GM13976 (cell line): Measurements from ENCODE around the gene ADRB1.

Experiments used
- DNase-seq: peaks from one replicate; pipeline ENCODE4 v3.0.0; 2012; ENCODE audit warnings: low spot score
- in situ Hi-C: fragments of 300-500 bp; cut with MboI; formaldehyde crosslinking; loops from one replicate; pipeline ENCODE4 v1.12.0; 2022; ENCODE audit warnings: low sequenced_read_pairs, mixed read lengths, inconsistent platforms; ENCODE audit not compliant: unreplicated experiment
- TF ChIP-seq, protein P1 (sequence below): IDR thresholded peaks from 2 replicates; pipeline ENCODE4 v1.5.1; 2012; ENCODE audit warnings: borderline replicate concordance, mild to moderate bottlenecking; ENCODE audit not compliant: insufficient read depth; ENCODE audit errors: extremely low read depth, missing control alignments, control extremely low read depth

The ADRB1 gene

DNA sequence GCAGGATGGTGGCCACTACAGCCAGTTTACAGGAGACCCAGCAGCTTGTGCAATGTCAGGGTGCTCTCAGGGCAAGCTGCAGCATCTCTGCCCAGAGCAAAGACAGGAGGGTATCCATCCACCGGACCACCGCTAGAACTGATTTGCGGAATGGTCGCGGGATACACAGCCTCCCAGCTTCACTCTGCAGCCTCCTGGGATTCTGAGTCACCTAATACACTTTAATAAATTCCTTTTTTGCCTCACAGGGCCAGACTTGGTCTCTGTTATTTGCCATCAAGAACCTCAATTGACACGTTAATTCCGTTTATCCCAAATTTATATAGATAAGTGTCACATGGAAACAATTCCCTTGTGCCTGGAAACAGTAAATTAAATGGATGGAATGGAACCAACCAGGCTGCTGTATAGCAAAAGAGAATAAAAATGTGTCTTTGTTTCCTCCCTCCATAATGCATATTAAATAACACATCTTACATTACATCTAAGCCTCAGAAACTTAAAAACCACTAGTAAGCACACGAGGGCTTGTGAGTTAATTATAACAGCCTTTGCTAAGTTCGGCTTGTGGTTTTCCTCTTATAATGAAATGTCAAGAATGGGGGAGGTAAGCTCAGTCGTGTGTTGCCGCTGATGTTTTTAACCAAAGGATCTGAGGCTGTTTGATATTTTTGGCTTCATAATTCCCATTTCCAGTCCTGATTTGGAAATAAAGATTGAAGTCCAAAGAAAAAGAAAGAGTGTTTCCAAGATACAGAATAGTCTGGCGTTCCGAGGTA lies 52.1 kb downstream of the ADRB1 start:
- peak; percentile 62 for DNase-seq
- TF ChIP-seq, protein P1, sequence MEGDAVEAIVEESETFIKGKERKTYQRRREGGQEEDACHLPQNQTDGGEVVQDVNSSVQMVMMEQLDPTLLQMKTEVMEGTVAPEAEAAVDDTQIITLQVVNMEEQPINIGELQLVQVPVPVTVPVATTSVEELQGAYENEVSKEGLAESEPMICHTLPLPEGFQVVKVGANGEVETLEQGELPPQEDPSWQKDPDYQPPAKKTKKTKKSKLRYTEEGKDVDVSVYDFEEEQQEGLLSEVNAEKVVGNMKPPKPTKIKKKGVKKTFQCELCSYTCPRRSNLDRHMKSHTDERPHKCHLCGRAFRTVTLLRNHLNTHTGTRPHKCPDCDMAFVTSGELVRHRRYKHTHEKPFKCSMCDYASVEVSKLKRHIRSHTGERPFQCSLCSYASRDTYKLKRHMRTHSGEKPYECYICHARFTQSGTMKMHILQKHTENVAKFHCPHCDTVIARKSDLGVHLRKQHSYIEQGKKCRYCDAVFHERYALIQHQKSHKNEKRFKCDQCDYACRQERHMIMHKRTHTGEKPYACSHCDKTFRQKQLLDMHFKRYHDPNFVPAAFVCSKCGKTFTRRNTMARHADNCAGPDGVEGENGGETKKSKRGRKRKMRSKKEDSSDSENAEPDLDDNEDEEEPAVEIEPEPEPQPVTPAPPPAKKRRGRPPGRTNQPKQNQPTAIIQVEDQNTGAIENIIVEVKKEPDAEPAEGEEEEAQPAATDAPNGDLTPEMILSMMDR = no peak
- in situ Hi-C loops = no loop called here
